GM19452 (cell line): Measurements from ENCODE around the gene TXNDC8.
"Not testable (repeated sequence)": the region's sequence is repeated elsewhere in the genome, so short reads cannot be mapped to it uniquely, and the experiment has no call there.

Source experiments
- ATAC-seq: cut with Tn5 transposase; IDR thresholded peaks from one replicate; pipeline ENCODE4 v1.9.1; 2021; ENCODE audit not compliant: unreplicated experiment

TXNDC8 gene

DNA sequence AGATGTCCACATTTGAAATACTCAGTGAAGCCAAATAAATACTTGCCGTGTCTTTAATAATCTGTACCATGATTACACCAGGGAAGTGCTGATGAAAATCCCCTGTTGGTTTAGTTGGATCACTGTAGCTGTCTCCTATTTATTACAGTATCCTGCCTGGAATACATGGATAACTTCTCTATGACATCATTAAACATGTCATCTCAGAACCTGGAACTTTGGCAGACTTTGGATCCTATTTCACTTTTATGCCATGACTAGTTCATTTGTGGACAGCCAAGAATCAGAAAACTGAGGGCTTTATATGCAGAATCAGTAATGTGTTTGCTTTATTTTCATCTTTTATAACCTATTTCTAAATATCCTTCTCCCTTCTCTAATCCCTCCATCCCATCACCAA, at the start of gene TXNDC8:
TXNDC8 (minus strand) TSS at position 137 of the 400 bp plus-strand sequence.
- ATAC-seq, result no peak

DNA sequence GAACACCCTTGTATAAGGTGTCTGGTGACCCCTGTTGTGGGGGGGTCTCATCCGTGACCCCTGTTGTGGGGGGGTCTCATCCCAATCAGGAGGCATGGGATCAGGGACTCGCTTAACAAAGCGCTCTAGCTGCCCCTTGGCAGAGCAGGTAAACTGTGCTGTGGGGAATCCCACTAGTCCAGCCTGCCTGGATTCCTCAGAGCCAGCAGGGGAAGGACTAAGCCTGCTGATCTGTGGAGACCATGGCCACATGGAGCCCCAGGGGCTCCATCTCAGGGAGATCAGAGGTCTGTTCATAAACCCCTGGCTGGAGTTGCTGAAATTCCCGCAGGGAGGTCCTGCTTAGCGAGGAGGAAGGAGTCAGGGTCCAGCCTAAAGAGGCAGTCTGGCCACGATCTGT, 45.8 kb upstream of the TXNDC8 start:
- ATAC-seq, result no peak

DNA sequence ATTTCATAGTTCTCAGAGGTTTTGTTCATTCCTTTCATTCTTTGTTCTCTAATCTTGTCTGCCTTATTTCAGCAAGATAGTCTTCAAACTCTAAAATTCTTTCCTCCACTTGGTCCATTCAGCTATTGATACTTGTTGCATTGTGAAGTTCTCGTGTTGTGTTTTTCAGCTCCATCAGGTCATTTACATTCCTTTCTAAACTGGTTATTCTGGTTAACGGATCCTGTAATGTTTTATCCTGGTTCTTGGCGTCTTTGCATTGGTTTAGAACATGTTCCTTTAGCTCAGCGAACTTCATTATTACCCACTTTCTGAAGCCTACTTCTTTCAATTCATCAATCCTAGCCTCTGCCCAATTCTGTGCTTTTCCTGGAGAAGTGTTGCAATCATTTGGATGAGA, 45.1 kb upstream of the TXNDC8 start:
- no peak for ATAC-seq

DNA sequence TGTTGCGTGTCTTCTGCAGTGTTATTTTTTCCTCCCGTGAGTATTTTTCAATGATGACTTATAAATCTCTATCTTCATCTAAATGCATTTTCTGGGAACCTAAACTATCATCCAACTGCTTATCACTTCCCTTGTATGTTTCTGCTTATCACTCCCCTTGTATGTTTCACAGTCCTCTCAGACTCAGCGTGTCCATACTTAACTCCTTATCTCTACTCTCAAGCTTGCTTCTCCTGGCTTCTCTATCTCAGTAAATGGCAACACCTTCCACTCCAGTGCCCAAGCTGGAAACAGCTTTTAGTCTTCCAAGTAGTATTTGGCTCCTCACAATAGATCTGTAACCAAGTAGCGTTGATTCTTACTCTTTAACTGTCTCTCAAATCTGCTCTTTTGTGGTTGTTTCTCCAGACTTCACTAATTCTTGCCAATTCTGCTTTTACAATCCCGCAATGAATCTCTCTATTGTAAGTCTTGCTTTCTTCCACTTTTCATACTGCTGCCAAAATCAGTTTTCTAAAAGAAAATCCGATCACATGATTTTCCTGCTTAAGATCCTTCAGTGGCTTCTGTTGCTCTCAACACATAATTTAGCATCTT, 33.8 kb upstream of the TXNDC8 start:
- ATAC-seq, result no peak

DNA sequence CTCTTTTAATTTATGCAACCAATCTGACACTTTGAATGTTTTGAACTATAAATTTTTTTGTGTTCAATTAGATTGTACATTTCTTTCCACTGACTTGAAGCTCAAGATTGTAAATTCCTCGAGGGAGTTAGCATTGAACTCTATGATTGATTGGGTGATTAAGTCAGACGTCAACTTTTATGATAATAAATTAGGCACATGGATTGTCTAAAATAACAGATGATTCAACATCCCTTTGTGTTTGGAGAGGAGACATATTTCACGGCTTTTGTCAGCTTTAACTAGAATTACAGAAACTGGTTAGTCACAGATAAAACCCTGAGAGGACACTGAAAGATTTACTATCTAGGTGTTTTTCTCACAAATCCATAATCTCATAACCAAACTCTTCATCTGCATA, 32.7 kb upstream of the TXNDC8 start:
- no peak for ATAC-seq

DNA sequence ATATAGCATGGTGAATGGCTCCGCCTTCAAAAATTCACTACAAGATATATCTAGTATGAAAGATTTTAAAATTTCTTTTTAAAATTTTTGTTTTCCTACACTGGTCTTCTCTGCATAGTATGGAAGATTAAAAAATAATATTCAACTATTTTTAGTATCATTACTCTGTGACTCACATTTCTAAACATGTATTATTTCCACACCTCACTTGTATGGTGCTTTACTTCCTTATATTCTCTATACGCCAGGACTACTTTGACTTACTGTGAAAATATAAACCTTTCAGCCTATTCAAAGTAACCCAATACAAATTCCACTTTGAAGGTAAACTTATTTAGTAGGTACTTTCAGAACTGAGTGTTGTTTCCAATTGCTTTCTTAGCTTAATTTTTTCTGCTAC, 26.8 kb upstream of the TXNDC8 start:
- no peak for ATAC-seq

DNA sequence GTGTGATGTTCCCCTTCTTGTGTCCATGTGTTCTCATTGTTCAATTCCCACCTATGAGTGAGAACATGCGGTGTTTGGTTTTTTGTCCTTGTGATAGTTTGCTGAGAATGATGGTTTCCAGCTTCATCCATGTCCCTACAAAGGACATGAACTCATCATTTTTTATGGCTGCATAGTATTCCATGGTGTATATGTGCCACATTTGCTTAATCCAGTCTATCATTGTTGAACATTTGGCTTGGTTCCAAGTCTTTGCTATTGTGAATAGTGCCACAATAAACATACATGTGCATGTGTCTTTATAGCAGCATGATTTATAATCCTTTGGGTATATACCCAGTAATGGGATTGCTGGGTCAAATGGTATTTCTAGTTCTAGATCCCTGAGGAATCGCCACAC, 21.3 kb upstream of the TXNDC8 start:
- not testable (repeated sequence) for ATAC-seq

DNA sequence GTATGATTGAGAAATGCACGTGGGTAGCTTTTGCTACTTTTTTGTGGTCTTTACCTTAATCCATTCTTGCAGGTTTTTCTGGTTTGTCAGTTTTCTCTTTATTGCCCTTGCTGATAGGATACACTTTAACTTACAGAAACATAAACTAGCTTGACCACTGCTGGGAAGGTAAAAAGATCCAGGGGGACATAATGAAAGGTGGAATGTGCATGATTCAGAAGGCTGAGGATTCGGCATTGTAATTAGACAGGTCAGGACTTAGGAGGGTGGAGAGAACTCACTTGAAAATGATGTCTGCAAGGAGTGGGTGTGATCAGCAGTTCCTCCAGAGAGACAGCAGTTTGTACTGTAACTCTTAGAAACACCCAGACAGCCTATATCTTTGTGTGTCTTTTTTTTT, 19.8 kb upstream of the TXNDC8 start:
- ATAC-seq, result no peak

DNA sequence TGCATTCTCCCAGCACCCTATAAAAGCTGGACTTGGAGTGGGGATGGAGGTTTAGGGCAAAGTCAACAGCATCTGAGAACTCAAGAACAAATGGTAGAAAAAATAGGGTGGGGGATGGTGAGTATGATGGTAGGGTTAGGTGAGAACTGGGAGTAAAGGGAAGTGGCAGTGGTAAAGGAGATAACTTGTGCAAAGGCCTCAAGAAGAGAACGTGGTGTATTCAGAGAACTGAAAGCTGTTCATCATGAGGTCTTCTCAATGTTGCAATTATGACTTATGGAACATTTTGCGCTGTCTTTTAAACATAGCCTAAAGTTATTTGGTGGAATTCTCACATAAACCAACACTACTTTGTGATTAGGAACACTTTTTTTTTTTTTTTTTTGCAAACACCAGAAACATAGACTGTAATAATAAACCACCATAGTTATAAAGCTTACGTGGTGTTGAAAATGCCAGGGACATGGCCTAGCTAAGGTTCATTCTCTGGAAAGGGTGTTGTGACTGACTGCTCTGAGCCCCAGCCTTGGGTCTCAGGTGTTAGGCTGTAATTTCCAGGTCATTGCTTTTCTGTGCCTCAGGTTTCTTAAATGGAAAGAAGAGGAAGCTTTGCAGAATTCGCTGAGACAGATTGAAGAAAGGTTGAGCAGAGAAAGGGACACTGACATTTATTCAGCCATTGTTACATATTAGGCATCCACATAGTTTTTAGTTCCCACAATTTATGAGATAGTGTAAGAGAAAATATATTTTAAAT, 19.2 kb upstream of the TXNDC8 start:
- no peak for ATAC-seq

DNA sequence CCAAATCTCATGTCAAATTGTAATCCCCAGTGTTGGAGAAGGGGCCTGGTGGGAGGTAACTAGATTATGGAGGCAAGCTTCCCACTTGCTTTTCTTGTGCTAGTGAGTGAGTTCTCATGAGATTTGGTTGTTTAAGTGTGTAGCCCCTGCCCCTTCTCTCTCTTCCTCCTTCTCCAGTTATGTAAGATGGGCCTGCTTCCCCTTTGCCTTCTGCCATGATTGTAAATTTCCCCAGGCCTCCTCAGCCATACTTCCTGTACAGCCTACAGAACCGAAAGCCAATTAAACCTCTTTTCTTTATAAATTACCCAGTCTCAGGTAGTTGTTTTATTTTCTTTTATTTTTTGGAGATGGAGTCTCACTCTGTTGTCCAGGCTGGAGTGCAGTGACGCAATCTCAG, 18.2 kb upstream of the TXNDC8 start:
- no peak for ATAC-seq

DNA sequence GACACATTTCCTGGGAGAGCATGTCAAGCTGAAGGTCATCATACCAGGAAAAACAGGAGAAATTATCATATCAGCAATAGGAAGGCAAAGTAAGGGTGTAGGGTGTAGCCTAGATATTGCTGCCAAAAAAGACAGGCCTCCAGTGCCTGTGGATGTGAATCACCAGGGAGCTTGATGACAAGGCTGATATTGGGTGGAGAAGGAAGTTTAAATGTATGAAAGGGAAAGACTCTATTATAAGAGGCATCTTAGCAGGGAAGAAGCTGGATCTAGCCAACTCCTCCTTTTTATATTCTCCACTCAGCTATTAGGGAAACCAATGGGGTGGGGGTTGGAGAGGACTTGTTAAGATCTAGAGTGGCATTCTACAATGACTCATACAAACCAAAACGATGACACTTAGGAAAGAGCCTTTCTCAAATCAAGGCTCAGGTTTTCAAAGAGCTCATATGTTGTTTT, 13.4 kb upstream of the TXNDC8 start:
- no peak for ATAC-seq

DNA sequence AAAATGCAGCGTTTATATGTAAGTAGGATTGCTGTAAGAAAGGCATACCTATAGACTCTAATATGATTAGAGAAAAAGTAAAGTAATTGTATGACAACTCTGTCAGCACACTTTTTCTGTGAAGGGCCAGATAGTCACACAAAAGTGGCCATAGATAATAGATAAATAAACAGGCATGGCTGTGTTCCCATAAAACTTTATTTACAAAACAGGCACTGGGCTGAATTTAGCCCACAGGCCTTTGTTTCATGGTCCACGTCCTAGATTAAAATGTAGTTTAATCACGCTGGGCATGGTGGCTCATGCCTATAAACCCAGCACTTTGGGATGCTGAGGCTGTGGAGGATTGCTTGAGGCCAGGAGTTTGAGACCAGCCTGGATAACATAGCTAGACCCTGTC, 8.7 kb upstream of the TXNDC8 start:
- no peak for ATAC-seq

DNA sequence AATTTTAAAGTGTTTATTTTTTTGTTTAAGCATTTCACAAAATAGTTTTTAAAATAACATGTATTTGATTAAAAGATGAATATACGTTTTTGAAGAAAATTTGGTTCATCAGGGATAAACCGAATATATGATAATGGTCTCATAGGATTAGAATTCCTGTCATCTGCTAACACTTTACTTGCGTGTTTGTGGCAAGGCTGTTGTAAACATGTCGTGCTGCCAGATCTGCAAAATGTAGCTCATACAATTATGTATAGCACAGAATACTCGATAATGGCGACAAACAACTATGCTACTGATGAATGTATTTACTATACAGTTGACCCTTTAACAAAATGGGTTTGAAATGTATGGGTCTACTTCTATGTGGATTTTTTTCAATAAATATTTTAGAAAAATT, 7.2 kb upstream of the TXNDC8 start:
- ATAC-seq, result no peak

DNA sequence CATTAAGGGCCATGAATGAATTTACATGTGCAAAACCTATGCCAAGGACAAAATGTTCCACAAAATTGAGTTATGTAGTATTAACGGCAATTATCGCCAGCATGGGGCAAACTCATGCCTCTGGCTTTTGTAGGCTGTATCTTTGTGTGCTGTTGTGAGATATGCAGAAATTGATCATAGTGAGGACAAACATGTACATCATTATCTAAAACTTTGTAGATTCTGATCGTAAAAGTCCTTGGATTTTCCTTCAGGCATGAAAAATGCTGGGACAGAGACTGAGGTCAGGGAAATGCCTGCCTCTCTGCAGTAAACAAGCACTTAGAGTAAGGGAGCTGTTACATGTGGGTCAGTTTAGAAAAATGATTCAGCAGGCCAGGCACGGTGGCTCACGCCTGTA, 5.9 kb upstream of the TXNDC8 start:
- no peak for ATAC-seq

DNA sequence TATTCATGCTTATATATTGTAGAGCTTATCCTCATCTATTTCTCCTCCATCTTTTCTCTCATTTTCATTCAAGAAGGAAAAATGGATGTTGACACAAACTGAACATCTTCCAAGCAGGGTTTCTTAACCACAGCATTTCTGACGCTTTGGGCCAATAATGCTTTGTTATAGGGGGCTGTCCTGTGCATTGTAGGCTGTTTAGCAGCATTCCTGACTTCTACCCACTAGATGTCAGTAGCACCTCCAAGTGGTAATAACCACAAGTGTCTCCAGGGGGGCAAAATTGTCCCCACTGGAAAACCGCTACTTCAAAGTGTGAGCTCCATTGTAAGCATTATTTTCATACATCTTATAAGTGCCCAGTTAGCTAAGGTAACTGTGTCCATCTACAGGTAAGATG, 2.6 kb upstream of the TXNDC8 start:
- ATAC-seq, result no peak

DNA sequence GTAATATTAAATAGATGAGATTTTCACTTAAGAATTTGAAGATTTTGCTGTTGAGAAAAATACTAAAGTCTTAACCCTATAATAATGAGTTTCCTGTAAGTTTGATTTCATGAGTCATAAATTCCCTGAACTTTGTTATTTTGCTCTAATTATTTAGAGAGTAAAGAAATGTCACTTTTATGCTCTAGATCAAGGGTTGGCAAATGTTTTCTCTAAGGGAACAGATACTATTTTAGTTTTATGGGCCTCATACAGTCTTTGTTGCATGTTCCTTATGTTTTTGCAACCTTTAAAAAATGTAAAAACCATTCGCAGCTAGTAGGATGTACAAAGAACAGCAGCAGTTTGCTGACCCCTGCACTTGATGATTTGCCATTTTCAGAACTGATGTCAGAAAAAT, 480 bp upstream of the TXNDC8 start:
- ATAC-seq, result no peak

DNA sequence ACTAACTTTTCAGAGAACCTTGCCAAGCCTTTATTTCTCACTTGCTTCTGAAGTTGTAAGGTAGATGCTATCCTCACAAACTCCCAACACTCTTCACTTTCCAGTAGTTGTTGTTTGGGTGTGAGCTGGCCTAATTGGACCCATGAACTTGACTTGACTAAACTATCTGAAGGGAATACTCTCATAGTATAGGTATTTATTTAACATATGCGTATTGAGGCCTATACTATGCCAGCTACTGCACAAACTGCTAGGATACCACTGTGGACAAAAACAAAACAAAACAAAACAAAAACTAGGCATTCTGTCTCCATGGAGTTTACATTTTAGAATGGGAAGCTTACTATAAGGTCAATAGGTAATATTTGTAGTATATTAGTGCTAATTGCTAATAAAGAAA, 1.3 kb downstream of the TXNDC8 start:
- no peak for ATAC-seq

DNA sequence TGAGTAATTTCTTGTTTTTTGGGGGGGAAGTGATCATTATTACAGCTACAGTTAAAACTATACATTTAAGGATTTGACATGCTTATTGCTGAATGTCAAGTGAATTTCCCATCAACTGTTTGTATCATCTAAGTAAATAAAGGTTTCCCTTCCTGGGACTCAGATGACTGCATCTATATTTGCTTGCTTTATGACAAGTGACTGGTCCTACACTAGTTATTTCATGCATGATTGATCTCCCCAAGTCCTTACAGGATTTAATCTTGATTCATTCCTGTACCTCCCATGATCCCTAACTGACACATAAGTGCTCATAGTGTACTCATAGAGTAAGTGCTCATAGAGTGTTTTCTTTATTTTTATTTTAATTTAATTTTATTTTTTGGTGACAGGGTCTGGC, 2.8 kb downstream of the TXNDC8 start:
- ATAC-seq, result no peak

DNA sequence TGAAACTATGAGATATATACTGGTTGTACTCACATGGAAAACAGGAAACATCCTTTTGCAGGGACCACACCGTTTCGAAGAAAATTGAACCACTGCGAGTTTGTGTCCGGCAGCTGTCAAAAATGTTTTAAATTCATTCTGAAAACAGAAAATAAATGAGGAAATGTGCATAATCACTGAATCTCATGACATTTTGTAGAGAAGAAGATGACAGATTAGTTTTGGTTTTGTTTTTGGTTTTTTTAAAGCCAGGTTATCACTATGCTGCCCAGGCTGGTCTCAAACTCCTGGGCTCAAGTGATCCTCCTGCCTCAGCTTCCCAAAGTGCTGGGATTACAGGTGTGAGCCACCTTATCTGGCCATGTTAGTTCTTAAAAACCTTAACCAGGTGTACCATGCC, 3.5 kb downstream of the TXNDC8 start:
- peak; percentile 51 for ATAC-seq

DNA sequence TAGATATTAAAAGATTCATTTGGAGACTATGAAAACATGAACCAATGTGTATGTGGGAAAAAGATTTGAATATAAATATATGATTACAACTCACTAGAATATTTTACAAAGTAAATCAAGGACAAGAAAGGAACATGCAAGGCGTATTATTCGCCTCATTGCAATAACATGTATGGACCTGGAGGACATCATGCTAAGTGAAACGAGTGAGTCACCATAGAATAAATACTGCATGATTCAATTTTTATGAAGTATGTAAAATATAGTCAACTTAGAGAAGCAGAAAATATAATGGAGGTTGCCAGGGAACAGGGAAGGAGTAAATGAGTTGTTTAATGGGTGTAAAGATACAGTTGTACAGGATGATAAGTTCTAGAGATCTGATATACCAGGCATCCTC, 4.9 kb downstream of the TXNDC8 start:
- no peak for ATAC-seq

DNA sequence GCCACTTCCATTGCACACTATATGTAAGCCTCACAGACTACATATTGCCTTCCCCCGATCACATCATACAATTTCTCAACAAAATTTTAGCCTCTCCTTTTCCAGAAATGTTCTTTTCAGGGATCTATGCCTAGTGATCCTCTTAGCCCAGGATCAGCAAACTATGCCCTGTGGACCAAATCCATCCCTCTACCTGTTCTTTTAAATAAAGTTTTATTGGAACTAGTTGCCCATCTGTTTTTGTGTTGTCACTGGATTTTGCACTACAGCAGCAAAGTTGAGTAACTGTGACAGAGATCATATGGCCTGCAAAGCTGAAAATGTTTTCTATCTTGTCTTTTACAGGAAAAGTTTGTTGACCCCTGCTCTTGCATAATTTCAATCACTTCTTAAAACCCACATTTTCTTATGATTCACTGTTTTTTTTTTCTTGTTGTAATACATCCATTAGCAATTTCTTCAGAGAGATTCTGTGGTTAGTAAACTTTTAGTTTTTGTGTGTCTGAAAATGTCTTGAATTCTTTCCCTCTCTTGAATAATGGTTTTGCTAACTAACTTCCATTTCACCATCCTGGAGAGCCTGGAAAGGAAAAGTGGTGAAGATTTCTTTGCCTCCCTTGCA, 7.1 kb downstream of the TXNDC8 start:
- no peak for ATAC-seq

DNA sequence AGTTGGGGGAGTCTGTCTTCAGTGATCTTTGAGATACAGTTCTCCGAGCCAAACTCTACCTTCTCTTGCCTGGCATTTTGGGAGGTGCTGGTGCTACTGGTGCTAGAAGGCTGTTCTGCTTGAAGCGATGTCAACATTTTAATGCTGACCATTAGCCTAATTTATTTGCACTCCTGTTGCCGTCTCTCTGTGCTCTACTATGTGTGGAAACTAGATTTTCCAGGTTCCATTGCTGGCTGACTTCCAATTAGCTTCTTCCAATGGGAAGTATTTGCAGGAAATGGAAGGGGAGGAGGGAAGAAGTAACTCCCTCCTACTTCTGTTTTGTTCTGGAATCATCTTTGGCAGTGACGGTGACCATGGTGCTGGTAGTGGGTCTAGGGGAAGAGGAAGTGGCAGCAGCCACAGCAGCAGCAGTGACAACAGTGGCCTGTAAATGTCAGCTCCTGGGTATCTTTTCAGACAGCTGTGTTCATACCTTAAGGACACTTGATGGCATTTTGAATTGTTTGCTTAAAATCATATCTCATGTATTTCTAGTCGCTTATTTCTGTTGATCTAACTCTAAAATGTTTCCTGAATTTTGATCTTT, 7.9 kb downstream of the TXNDC8 start:
- no peak for ATAC-seq
